ENCODE results near the gene SDK1.
"Not testable (repeated sequence)": the region's sequence is repeated elsewhere in the genome, so short reads cannot be mapped to it uniquely, and the experiment has no call there.

Gene SDK1

DNA sequence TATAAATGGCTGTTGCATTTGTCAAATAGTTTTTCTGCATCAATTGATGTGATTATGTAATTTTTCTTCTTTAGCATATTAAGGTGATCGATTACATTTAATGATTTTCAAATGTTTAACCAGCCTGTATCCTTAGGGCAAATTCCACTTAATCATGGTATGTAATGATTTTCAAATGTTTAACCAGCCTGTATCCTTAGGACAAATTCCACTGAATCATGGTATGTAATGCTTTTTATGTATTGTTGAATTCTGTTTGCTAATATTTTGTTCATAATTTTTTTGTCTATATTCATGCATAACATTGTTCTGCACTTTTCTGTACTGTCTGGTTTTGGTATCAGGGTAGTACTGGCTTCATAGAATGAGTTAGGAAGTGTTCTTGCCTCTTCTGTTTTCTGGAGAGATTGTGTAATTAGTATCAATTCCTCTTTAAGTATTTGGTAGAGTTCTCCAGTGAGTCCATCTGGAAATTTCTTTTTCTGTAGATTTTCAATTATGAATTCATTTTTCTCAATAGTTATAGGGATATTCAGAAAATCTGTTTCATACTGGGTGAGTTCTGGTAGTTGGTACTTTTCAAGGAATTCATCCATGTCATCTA, 987.8 kb downstream of the SDK1 start:
- Histone ChIP-seq H3K27ac (no peak overlapping the region), H3K4me3 (no peak overlapping the region)

DNA sequence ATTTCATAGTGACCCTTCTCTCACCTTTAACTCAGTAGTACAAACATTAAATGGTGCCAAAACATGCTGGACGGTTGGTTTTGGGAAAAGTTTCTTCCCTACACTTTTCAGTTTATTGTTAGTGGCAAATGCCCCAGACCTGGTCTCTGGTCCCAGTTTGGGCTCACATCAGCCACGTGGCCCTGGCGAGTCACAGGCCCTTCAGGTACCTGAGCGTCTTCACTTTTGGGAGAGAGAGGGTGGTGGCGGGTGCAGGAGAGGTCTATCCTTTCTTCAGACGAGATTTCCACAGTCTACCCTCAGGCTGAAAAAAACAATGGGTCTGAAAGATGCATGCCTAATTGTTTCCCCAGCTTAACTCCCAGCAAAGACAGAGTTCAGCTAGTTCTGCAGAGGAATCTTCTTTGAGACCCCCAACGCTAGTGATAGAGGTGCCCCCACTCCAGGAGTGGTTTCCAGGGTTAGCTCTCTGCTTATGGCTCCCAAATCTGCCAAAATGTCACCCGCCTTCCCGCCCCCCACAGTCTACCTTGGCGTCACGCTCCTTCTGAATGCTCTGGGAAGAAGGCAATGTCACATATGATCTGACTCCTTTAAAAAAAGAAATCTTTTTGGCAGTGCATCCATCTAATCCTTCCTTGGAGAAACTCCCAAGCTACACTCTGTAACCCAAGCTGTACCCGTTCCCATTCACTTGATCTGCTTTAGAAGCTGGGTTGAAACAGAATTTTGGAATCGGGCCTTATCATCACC, 996.3 kb downstream of the SDK1 start:
- Histone ChIP-seq H3K27ac (no peak overlapping the region), H3K4me3 (no peak overlapping the region)

DNA sequence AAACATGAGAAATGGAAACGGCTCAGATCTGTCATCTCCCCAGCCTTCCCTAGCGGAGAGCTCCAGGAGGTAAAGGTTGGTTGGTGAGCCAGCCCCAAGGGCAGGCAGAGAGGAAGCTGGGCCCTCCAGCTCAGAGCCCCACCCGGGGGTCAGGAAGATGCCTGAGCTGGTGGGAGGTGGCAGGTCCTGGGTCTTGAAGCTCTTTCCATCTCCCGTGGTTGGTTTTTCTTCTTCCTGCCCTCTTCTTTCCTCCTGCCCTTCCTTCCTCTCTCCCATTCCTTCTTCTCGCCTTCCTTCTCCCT, 996.8 kb downstream of the SDK1 start:
- Histone ChIP-seq H3K27ac (no peak overlapping the region), H3K4me3 (no peak overlapping the region)

DNA sequence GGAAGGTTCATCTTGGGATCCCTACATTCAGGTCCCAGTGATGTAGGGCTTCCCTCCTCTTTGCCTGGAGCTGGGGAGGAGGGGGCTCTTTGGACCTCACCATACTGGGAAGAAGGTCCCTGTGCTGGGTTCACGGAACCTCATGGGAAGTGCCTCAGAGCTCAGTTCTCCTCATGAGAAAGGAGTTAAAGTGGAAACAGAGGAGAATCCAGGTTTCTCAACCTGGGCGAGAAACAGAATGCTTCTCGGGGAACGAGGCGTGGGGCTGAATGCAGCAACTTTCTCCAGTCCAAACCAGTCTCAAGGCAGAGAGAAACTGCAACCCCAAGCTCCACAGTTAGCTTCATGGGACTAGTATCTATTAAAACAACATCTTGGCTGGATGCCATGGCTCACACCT, 998.4 kb downstream of the SDK1 start:
- Histone ChIP-seq H3K27ac (no peak overlapping the region), H3K4me3 (no peak overlapping the region)

DNA sequence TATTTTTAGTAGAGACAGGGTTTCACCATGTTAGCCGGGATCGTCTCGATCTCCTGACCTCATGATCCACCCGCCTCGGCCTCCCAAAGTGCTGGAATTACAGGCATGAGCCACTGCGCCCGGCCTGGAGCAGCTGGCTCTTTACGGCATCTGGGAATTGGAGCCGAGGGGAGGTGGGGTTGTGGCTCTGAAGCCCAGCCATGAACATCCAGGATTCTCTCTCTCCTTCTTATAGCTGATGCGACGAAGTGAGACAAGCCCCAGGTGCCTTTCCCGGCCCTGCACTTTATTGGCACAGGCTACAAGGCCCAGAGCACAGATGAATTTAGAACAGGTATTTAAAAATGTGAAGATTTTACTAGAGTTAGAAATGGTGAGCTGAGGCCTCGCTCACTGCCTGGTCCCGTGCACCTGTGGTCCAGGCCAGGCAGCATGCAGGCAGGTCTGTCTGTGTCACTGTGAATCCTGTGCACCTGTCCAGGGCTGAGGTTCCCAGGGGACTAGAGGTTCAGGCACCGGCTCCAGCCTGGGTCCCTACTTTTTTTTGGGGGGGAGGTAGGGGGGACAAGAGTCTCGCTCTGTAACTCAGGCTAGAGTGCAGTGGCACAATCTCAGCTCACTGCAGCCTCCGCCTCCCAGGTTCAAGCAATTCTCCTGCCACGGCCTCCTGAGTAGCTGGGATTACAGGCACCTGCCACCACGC, 1001.3 kb downstream of the SDK1 start:
- Histone ChIP-seq H3K27ac (no peak overlapping the region), H3K4me3 (no peak overlapping the region)

DNA sequence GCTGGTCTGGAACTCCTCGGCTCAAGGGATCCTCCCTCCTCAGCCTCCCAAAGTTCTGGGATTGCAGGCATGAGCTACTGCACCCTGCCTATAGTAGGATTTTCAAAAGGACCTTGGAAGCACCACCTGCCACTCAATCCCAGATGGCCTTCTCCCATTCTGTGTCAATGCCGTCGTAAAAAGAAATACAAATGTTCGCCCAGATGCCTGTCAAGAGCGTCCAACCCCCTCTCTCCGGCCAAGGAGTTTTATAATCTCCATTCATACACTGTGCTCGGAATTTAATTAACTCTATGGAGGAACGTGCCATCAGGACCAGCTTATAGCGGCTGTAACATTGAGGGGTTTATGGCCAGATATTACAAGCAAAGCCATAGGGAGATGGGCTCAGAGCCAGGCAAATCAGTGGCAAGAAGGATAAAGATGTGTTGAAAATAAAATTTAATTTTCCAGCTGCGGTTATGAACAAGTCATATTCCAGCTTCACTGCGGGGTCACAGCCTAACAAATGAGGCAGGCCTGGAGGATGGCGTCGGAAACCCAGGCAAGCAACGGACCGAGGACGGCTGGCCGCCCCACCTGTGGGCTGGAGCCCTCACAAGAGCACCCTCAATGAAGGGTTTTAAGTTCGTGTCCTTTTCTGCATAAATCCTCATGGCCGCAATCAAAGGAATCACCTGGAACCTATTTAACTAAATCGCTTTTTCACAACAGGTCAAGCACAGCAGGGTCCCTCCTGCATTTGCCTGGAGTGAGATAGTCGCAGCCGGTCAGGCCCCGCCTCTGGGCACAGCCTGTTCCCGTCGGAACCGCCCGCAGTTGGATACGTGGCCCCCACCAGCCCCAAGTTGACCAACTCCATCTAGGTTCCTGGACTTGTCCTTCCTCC, 1006.5 kb downstream of the SDK1 start:
- H3K27ac ChIP-seq, result no peak overlapping the region
- no peak overlapping the region for H3K4me3 ChIP-seq

DNA sequence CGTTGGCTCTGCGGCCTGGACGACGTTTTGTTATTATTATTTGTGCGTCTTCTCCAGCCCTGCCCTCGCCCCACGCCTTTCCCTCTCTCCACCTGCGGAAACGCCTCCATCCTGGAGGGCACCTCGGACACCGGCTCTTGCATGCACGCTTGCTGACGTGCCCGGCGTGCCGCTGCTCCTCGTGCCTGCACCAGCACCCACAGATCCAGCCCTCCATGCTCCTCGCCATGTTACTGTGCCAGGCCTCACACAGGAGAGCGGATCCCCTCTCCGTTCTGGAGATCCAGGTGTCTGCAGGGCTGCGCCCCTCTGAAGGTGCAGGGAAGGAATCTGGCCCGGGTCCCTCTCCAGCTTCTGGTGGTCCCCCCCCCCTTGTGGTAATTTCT, 1007.1 kb downstream of the SDK1 start:
- H3K27ac ChIP-seq, result no peak overlapping the region
- no peak overlapping the region for H3K4me3 ChIP-seq

DNA sequence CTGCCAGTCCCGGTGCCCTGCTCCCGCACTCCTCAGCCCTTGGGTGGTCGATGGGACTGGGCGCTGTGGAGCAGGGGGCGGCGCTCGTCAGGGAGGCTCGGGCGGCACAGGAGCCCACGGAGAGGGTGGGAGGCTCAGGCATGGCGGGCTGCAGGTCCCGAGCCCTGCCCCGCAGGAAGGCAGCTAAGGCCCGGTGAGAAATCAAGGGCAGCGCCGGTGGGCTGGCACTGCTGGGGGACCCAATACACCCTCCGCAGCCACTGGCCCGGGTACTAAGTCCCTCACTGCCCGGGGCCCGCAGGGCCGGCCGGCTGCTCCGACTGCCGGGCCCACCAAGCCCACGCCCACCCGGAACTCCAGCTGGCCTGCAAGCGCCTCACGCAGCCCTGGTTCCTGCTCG, 1012.9 kb downstream of the SDK1 start:
- H3K27ac ChIP-seq, H3K4me3 ChIP-seq: not testable (repeated sequence)

DNA sequence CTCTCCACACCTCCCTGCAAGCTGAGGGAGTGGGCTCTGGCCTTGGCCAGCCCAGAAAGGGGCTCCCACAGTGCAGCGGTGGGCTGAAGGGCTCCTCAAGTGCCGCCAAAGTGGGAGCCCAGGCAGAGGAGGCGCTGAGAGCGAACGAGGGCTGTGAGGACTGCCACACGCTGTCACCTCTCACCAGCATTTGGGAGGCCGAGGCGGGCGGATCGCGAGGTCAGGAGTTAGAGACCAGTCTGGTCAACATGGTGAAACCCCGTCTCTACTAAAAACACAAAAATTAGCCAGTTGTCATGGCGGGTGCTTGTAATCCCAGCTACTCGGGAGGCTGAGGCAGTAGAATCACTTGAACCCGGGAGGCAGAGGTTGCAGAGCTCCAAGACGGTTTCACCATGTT, 1013.3 kb downstream of the SDK1 start:
- H3K4me3 ChIP-seq, H3K27ac ChIP-seq: not testable (repeated sequence)
